ENCODE results near the gene DLG4.

DLG4 gene

DNA sequence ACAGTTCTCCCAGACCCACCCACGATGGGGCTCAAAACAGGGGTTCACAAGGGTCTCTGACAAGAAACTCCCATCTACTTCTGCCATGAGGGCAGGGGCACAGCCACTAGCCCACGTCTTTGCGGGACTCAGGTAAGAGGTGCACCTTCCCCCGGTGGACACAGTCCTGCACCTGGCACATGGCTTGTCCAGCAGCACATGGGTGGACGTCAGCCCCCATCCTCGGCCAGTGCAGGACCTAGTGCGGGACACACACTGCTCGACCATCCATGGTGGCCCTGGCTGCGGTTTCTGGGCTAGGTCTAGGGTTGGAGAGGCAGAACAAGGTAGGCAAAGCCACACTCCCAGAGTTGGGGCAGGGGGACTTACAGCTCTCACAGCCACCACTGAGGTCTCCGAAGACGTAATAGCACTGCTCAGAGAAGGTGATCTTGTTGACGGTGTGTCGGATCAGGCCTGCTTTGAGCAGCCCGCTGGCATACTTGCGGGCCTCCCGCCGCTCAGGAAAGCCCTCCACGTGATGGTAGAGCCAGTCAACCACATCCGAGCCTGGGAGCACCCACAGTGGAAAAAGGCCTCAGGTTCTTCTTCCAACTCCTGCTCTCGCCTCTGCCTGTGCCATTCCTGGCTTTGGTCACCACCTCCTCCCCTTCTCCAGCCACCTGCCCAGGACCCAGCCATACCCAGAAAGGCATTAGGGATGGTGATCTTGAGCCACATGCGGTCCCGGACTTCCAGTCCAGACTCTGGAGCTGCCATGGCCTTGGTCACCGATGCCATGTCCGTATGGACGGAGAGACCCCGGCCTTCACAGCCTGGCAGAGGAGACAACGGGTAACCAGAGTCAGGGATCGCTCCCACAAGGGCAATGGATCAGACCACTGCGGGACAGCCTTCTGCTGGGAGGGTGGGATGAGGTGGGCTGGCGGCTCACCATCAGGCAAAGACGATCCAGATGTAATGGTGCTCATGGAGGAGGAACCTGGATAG lies 7.4 kb upstream of the DLG4 start:
- no peak for DNase-seq

DNA sequence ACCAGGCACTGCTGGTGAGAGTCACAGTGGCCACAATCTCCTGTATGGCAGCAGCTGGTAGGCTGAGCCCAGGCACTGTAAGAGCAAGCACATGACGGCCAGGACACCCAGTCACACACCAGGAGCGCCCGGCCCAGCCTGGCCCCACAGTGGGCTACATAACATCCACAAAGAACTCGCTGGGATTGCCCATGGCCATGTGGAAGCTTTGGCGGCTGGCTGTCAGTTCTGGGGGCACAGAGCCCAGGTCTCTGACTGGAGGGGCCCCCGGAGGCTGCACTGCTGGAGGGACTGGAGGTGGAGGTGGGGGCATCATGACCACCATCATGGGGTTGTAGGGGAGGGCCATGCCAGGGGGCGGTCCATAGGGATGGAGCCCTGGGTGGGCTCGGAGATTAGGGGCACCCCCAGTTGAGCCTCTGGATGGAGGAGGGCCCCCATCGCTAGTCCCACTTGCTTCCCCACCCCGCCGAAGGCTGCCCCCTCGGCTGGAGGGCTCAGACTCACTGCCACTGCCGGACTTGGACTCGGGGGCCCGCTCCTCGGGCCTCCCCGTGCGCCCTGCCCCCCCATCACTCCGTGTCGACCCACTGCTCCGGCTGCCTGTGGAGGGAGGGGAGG lies 6.2 kb upstream of the DLG4 start:
- DNase-seq: no peak

DNA sequence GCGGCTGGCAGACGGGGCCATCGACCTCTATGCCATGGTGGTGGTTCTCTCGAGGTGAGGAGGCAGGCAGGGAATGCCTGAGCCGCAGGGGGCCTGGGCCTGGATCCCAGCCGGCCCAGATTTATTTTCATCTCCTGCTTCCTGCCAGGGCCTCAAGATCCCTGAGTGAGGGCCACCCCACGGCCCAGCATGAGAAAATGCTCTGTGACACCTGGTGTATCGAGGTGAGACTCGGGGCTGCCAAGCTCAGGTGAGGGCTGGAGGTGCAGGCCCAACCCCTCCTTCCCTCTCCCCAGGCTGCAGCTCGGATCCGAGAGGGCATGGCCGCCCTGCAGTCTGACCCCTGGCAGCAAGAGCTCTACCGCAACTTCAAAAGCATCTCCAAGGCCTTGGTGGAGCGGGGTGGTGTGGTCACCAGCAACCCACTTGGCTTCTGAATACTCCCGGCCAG lies 5.0 kb upstream of the DLG4 start:
- no peak for DNase-seq

DNA sequence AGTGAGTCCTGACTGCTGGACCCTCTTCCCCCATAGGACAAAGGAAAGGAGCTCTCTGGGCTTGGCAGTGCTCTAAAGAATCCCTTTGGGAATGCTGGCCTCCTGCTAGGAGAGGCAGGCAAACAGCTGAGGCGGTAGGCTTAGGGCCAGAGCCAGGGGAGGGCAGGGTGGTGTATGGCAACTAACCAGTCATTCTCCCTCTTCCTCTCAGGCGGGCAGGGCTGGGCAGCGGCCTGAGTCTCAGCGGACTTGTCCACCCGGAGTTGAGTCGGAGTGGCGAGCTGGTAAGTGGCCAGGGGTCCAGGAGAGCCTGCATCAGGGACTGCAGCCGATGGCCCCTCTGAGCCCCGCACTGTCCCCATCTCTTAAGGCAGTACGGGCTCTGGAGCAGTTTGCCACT lies 4.5 kb upstream of the DLG4 start:
- DNase-seq: no peak

DNA sequence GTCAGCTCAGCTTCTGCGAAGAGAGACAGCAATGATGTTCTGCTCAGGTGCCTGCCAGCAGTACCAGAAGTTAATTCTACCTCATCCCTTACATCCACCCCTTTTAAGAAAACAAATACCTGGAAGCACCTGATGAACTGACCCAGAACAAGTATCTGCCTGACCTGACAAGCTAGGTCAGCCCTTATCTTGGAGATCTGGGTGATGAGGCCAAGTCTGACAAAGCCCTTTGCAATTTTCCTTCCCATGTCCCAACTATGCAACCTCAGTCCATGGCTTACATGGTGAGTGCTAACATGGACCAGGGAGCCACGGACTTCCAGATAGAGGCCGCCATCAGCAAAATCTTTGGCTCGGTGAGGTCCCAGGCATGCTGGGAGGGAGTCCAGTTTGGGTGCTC lies 3.7 kb upstream of the DLG4 start:
- DNase-seq: no peak

DNA sequence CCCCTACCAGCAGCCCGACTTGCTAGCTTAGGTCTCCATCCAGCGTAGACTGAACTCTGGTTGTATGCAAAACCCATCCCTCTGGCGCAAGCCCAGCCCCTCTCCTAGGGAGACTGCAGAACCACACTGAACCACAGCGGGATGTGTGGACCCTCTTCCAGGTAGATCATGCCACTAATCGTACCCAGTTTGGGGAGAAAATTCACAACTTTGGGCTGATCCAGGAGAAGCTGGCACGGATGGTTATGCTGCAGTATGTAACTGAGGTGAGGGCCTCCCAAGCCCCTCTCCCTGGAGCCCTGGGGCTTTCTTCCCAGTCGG lies 3.3 kb upstream of the DLG4 start:
- no peak for DNase-seq

DNA sequence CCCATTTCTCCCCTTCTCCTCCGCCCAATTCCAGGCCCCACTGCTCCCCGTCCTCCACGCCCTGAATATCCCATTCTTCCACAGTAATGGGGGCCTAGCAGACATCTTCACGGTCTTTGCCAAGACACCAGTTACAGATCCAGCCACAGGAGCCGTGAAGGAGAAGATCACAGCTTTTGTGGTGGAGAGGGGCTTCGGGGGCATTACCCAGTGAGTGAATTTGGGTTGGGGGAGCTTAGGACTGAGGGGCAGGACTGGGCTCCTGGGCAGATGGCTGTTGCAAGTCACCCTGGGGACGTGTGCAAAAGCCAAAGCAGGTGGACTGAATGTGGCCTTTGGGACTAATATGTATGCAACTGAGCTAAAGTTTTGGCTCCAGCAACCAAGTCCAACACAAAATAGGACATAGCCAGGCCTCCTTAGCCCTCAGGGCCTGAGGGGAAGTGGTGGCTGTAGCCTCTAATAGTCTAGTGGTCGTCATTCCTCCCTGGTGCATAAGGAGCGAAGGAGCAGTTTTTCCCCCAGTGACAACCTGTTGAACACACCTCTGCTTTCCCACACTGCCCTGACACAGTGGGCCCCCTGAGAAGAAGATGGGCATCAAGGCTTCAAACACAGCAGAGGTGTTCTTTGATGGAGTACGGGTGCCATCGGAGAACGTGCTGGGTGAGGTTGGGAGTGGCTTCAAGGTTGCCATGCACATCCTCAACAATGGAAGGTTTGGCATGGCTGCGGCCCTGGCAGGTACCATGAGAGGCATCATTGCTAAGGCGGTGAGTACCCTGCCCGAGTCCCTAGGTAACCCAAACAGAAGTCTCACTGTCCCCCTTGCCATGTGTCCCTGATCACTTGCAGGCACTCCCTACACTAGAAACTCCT lies 2.7 kb upstream of the DLG4 start:
- DNase-seq: no peak

DNA sequence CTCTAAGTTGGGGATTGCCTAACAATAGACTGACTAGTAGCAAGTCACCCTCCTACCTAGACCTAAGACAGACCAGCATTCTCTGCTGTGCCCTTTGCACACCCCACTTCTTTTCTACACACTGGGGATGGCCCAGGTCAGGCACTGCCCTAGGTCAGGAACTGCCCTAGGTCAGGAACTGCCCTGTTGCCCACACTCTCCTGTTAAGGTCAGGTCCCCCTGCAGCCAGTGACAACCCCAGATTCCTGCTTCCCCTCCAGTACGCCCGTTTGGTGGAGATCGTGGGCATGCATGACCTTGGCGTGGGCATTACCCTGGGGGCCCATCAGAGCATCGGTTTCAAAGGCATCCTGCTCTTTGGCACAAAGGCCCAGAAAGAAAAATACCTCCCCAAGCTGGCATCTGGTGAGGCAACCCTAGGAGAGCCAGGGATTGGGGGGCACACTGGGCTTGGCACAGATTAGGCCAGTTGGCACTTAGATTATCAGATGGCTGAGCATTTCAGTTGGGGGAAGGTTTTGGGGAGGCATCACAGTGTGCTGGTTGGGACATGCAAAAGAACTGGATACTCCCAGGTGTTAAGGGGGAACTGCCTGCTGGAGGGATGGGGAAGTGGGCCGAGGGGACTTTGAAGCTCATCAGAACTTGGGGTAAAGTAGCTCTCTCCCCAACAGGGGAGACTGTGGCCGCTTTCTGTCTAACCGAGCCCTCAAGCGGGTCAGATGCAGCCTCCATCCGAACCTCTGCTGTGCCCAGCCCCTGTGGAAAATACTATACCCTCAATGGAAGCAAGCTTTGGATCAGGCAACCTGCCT lies 1.8 kb upstream of the DLG4 start:
- DNase-seq: no peak

DNA sequence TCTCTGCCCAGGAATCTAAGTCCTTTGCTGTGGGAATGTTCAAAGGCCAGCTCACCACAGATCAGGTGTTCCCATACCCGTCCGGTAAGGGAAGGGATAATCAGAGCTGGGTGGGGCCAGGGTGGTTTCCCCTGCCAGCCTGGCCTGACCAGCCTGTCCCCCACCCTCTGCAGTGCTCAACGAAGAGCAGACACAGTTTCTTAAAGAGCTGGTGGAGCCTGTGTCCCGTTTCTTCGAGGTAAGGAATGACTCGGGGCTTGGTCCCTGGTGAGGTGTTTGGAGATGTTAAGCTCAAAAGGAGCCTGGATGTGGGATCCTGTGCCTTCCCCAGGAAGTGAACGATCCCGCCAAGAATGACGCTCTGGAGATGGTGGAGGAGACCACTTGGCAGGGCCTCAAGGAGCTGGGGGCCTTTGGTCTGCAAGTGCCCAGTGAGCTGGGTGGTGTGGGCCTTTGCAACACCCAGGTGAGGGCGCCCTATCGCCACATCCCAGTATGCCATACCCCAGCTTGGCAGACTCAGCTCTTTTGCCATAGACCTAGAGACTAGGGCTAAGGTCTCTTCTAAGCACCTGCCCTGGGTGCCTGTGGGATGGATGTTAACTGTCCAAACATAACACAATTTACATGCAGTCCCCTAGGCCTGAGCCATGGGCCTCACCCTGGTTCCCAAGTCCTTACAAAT lies 1.1 kb upstream of the DLG4 start:
- DNase-seq: no peak

DNA sequence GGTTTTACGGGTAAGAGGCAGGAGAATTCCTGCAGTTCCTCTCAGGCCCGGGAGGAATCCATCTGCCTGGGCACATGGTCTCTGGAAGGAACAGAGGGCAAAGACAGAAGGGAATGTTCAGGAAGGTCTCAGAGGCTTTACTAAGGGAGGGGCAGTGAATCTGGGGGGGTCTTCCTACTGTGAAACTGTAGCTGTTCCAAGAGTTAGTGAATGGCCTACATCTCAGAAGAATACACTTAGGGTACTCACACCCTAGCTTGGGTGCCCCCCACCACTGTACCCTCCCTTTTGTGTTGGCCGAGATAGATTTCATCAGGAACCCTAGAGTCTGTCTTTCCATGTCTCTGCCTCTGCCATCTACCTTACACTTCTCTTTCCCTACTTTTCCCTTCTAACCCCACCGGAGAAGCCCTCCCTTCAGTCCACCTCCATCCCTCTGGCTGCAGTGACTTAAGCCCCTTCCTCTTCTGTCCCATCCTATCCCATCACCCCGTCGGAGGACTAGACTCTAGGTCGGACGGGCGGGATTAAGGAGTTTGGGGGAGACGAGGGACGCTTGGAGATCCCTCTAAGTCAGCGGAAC lies 316 bp downstream of the DLG4 start:
- DNase-seq: no peak

DNA sequence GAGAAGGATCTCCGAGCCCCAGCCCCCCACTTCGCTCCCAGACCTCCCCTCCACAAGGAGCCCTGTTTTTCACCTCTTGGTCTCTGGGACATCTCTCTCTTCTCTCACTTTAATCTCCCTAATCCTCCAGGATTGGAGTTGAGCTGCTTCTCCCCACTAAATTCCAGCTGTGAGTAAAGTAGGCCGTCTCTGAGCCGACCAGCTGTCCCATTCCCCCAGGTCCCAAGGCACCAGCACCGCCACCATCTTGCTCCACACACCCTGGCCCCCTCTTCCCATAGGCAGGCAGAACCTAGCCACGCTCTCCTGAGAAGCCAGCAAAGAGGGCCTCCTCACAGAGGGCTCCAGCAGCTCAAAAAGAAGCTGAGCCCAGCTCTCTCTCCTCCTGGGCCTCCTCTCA lies 878 bp downstream of the DLG4 start:
- no peak for DNase-seq

DNA sequence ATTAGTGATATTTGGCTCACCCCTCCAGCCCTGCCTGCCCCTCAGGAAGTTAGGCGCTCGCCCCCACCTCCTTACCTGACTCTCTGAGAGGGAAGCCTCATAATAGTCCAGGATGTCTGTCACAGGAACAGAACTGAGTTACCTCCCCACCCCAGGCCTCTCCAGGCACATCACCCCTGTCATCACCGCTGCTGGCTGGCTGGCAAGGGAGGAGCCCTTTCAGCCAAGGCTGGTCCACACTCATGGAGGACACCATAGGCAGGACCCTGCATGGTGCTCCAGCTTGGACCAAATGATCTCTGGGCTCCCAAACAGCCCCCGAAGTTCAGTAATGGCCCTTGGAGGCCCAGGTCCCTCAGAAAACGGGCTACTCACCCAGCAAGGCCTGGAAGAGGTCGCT lies 1.5 kb downstream of the DLG4 start:
- DNase-seq: no peak

DNA sequence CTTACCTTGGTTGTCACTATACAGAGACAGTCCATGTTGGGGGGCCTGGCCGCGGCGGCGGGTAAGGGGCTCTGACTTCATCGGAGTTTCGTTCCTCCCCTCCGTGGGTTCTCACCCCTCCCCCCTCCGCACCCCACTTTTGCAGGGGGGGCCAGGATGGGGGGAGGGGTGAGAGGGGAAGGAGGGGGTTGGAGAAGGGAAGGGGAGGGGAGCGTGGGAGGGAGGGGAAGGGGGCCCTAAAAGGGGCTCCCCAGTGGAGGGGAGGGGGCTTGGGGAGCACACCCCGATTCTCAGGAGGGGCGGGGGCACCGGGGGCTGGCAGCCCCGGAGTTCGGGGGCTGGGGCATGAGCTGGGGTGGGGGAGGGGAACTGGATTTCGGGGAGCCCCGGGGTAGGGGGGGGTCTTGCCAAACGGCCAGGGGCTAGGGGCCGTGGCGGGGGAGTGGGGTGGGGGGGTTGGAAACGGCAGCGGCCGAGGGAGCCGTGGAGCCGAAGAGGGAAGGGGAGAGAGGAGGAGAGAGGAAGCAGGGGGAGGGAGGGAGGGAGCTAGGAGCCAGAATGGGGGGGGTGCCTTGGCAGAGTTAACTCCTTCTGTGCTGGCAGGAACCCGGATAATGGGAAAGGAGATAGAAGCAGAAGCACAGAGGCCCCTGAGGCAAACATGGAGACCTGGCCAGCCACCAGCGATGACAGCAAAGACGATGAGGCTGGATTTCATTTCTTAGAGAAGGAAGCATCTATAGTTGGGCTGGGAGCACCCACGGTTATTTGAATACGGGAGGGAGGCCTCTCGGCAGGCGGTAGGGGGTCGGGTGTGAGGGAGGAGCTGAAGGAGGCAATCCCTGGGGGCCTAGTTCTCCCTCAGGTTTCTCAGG lies 2.3 kb downstream of the DLG4 start:
- DNase-seq: no peak

DNA sequence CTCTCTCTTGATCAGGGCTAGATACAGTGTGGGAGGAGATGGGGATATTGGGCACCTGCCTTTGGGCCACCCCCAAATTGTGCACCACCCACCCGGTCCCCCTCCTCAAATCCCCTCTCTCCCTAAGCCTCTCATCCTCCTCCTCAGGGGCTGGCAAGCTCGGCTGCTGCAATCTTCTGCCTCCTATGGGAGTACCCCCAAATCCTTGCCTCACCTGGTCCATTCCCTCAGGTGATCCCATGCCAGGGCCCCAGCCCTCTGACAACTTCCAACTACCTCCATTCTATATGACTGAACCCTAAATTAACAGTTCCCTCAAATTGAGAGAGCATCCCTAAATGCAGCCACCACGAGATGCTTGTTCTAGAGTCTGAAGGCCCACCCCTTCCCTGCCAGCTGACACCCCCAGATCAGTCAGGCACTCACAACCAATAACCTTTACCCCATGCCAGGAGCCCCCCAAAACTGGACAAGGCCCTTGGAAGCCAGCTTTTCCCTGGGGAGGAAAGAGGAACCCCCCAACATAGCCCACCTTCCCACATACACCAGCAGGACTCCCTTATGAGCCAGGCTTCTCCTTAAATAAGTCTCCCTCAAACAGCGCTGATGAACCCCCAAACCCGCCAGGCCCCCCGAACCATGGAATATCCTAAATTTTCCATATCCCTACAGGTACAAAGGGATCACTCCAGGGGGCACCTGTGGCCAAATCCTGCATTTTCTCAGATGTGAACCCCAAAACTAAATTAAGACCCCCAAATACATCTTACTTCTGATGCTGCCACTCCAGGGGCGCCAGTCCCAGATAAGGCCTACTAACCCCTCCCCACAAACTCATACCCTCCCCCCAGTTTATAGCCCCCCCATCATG lies 3.2 kb downstream of the DLG4 start:
- DNase-seq: no peak

DNA sequence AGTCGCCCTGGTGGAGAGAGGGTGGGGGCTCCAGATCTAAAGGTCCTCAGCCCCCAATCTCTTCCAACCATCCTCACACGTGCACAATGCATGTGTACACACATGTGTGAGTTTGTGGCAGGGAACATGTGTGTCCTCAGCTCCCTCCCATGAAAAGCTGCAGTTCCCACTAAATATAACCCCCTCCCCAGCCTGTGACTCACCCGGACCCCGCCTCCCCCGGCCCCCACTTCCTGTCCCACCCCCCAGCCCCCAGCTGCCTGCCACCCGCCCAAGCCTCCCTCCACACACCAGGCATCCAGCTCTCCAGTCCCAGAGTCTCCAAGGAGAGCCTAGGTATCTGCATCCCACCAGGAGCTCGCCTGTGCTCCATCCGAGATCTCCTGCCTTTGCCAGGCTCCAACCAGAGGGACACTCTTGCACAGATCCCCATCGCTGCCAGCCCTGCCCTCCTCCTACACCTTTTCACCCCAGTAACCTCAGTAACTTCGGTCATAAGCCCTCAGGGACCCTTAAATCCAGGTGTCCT lies 3.9 kb downstream of the DLG4 start:
- no peak for DNase-seq

DNA sequence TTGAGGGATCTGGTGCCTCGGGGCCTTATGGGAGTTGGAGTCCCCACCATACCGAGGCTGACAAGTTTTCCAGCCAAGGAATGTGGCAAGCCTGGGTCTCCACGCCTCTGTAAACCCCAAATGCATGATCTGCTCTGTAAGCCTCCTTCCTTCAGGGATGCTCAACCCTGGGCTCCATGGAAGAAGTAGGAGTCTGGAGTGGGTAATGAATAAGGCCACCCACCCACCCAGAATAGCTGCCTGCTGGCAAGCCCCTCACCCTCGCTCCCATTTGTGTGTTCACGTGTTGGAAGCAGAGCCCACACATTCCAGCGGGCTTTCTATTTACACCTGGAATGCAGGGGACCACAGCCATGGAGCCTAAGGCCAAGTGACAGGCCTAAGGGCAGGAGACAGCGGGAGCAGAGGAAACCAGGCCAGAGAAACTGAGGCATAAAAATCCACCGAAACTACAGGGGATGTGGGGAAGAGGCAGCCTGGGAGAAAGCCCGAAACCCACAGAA lies 4.4 kb downstream of the DLG4 start:
- no peak for DNase-seq

DNA sequence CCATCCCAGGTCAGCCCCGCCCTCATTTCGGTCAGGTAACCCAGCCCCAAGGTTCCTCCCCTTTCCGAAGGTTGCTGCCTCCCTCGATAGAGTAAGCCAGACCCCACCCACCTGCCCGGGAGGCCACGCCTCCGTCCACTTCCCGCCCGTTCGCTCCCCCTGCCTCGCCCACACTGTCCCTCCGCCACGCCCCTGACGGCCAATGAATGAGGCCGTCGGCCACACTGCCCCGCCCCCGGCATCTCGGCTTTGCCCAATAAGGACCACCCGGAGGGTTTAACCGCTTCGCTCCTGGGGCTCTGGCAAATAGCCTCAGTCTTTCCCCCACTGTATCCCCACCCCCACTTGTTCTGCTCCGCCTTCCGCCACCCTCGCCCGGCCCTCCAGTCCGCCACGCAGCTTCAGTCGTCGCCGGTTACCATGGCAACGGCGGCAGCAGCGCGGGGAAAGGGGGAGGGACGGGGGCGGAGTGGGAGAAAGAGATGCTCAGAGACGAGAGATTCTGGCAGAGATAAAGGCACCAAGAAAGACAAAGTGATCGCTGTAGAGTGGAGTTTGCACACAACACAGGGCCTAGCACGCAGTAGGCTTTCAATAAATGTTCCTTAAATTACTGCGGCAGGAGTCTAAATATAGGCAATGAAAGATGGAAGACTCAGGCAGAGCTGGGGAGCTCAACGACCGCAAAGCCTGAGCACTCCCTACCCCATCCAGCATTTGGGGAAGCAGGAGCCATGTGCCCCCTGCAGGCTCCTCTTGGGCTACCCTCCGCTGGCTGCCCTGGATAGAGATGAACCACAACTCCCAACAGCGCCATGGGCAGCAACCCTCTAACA lies 5.1 kb downstream of the DLG4 start:
- peak; percentile 75 for DNase-seq

DNA sequence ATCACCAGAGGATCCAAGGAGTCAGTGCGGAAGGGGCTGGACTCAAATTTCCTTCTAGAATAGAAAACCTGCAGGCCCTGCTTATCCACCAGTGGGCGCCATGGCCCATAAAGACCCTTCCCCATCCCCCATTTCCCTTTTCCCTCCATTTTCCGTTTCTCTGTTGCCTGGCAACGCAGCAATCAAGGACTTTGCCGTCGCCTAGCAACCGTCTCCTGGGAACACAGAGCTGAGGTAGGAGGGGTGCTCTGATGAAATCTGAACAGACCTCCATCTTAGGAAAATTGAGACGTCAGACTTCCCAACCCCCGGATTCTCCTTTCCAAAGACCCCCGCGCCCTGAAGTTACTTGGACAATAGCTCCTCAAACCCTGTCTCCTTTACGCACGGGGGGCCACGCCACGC lies 5.7 kb downstream of the DLG4 start:
- peak; percentile 52 for DNase-seq

All from NCI-H524 treated with DMSO at 0.1 percent for 48 hours (cell line).